GM18867 (cell line): ENCODE results near the gene RNF208.
"Not testable (repeated sequence)": the region's sequence is repeated elsewhere in the genome, so short reads cannot be mapped to it uniquely, and the experiment has no call there.

Source experiments
- ATAC-seq: cut with Tn5 transposase; IDR thresholded peaks from one replicate; pipeline ENCODE4 v1.9.1; 2021; ENCODE audit warnings: mild to moderate bottlenecking, moderate library complexity; ENCODE audit not compliant: unreplicated experiment

RNF208 gene, protein sequence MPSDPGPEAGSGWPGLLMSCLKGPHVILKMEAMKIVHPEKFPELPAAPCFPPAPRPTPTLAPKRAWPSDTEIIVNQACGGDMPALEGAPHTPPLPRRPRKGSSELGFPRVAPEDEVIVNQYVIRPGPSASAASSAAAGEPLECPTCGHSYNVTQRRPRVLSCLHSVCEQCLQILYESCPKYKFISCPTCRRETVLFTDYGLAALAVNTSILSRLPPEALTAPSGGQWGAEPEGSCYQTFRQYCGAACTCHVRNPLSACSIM

DNA sequence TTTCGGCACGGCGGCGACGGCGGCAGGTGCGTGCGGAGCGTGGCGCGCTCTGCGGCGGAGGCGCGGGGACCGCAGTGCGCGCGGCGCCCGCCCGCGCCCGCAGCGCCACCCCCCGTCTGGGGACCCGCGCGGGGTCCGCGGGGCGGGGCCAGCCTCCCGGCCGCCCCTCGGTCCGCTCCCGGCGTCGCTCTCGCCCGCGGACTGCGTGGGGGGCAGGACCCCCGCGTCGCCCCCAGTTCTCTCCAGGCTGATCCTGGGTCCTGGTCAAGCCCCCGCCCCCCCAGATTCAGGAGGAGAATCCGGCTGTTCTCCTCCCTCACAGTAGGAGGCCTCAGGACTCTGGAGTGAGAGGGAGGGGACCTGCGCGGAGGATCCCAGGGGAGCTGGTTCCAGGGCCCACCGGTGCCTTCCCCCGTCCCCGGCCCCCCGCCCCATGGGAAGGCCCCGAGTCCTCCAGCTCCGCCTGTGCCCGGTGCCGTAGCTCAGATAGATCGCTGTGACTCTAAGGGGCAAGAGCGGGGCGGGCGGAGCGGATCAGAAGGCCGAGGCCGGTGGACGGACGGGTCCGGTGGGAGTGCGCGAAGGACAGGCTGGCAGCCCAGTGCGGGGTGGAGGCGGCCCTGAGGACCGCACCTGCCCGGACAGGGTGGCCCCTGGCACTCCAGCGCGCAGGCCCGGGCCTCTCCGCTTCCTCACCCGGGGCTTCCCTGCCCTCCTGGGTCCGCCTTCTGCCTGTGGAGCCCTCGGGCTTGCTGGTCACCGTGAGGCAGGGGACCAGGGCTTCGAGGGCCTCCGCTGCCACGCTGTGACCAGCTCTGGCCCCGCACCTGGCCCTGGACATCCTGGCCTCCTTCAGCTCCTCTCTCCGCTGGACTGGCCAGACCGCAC is at the start of gene RNF208:
Gene RNF208 (minus strand): TSS at position 51 of the 888 bp plus-strand sequence. CDS start 1,028 bp downstream, outside the sequence.
- no peak for ATAC-seq

DNA sequence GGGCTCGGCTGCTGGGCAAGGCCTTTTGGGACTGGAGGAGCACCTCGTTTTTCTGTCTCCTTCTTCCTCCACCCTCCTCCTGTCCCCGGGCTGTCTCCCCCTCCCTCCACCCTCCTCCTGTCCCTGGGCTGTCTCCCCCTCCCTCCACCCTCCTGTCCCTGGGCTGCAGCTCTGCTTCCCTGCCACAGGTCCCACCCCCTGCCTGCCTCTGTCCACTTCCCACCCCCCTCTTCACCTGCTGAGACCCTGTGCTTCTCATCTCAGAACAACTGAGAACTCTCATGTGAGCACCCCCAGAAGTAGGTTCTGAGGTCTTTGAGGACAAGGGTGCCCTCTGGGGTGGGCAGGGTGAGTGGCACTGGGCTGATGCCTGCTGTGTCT is 49.6 kb upstream of the RNF208 start:
- no peak for ATAC-seq

DNA sequence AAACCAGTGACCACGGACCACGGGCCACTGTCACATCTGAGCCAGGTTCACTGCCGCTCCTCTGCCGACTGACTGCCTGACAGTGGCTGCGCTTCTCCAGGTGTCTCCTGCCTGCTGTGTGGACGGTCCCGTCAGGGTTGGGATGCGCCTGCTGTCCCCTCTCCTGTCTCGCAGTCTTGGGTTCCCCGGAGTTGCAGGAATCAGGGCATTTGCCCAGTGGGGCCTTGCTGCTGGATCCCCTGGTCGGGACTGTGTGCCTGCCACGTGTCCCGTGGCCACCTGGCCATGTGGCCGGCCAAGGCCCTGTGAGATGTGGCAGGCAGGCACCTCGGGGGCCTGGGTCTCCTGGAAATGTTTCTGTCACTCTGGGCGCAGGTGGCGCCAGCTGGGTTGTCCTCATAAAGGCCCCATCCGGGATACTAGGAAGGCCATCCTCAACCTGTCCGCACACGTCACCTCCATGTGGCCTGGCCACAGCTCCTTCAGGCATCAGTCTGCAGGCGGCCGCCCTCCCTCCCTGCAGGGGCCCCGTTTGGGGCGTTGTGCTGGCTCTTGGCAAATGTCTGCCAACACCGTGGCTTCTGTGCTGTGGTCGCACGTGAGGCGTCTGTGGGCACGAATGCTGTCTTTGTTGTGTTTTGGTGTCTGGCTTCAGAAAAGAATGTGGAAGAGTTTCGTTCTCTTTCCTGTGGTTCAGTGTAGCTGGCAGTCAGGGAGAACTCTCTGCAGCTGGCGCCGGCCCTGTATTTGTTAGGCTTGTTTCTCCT is 49.1 kb upstream of the RNF208 start:
- ATAC-seq, result no peak

DNA sequence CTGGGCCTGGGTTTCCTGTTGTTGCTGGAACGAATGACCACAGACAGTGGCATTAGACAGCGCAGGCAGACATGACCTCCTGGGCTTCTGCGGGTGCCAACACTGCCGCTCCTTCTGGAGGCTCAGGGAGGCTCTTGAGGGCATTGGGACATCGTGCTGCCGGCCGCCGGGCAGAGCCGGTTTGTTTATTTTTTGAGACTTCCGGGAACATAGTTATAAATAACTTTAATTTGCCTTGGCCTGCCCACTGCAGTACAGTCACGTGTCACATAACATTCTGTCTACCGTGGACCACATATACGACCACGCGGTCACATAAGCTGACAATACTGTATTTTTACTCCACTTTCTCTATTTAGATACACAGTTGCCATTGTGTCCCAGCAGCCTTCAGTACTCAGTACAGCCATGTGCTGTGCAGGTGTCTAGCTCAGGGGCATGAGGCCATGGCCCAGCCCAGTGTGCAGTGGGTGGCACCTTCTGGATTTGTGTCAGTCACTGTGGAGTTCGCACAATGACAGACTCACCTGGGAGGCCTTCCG is 47.3 kb upstream of the RNF208 start:
- ATAC-seq, result peak; percentile 50

DNA sequence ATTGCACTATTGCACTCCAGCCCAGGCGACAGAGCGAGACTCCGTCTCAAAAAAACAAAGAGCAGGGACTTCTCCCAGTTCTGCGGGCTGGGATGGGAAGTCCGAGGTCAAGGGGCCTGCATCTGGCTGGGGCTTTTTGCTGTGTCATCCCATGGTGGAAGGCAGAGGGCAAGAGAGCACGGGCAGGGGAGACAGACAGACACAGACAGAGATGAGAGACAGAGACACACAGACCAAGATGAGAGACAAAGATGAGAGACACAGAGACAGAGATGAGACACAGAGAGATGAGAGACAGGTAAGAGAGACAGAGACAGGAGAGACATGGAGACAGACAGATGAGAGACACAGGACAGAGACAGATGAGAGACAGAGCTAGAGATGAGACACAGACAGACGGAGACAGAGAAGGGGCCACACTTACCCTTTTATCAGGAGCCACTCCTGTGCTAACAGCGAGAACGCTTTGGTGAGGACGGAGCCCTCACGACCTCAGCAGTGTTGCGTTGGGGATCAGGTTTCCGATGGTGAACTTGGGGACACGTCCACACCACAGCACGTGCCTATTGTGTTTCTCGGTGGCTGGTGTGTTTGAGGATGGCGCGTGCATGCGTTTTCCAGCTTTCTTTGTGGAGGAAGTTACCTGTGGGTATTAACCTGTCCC is 46.6 kb upstream of the RNF208 start:
- ATAC-seq, result peak; percentile 5

DNA sequence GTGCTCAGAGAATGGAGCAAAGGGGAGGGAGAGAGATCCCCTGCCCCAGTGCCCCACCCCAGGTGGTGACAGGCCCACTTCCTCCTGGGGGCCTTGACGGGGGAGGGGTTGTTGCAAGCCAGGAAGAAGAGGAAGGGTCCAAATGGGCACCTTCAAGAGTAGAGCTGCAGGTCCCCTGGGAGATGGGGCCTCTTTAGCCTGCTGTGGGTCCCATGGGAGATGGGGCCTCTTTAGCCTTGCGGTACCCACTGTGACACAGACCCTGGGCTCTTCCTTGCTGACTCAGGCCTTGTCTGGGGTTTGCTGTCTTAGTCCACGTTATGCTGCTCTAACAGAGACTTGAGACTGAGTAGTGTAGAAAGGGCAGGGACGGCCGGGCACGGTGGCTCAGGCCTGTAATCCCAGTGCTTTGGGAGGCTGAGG is 45.9 kb upstream of the RNF208 start:
- ATAC-seq, result no peak

DNA sequence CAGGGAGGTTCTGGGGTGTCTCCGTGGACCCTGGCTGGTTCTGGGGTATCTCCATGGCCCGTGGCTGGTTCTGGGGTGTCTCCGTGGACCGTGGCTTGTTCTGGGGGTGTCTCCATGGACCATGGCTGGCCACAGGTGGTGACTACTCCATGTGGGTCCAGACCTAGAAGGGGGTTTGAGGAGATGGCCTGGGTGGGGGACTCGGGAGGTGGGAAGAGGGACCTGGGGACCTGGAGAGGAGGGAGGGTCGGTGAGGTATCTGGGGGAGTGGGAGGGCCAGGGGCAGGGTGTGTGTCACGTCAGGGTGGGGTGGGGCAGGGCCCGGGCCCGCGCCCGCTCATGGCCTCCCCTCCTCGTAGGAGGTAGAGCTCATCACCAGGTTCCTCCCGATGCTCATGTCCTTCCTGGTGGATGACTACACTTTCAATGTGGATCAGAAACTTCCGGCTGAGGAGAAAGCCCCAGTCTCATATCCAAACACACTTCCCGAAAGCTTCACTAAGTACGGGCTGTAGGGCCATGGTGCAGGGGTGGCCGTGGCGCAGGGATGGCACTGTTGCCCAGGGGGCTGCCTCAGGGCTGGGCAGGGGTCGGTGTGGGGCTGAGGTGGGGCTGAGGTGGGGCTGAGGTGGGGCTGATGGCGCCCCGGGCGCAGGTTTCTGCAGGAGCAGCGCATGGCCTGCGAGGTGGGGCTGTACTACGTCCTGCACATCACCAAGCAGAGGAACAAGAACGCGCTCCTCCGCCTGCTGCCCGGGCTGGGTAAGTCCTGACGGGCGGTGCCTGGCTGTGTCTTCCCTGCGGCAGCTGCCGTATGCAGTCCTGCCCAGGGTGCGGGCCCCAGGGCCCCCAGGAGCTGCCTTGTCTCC is 44.8 kb upstream of the RNF208 start:
- ATAC-seq, result no peak

DNA sequence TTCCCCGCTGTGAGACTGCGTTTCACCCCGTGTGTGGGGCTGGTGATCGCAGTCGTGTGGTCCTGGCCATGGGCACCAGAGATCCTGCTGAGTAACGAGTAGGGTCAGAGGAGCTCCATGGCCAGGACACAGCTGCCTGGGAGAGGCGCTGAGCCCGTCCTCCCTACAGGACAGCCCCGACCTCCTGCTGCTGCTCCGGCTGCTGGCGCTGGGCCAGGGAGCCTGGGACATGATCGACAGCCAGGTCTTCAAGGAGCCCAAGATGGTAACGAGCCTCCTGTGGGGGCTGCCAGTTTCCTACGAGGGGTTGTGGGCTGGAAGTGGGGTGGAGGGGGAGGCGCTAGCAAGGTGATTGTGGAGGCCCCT is 44.1 kb upstream of the RNF208 start:
- no peak for ATAC-seq

DNA sequence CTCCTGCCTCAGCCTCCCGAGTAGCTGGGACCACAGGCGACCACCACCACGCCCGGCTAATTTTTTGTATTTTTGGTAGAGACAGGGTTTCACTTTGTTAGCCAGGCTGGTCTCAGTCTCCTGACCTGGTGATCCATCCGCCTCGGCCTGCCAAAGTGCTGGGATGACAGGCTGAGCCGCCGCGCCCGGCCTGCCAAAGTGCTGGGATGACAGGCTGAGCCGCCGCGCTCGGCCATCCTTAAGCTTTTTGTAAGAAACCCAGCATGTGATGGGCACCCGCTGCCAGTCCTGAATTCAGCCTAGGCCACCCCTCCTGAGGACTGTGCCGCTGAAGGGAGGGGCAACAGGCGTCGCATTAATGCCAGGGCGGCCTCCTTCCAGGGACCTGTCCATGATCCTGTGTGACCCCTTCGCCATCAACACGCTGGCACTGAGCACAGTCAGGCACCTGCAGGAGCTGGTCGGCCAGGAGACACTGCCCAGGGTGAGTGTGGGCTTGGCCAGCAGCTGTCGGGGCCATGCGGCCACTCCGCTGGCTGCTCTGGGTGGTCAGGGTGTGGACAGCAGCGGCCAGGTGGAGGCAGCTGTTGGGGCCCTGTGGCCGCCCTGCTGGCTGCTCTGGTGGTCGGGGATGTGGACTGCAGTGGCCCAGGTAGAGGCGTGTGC is 43.6 kb upstream of the RNF208 start:
- ATAC-seq, result no peak

DNA sequence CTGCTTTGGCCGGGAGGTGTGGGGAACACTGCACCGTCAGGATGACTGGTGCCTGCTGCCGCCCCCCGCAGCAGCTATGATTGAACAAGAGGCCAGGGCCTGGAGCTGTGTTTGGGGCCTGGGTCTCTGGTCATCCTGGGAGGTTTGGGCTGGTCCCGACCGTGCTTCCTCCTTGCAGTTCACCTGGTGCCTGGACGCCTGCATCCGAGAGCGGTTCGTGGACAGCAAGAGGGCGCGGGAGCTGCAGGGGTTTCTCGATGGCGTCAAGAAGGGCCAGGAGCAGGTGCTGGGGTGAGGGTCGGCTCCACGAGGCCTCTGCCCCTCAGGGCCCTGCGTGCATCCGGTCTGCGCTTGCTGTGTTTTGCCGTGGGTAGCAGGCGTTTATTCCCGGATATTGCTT is 42.0 kb upstream of the RNF208 start:
- no peak for ATAC-seq

DNA sequence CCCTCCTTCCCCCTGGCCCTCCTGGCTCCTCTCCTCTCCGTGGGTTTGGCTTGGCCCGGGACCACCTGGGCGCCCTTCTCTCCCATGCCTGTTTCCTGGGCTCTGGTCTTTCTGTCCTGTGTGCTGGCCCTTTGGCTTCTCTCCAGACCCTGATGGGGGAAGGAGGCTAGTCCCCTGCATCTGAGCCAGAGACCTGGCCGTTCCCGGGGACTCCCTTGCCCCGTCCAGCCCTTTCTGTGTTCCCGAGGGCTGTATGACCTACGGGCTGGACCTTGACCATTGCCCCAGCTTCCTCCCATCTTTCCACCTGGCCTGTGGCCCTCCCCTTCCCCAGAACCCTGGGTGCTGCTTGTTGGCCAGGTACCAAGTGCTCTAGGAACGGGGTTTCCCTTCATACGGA is 41.5 kb upstream of the RNF208 start:
- ATAC-seq, result no peak

DNA sequence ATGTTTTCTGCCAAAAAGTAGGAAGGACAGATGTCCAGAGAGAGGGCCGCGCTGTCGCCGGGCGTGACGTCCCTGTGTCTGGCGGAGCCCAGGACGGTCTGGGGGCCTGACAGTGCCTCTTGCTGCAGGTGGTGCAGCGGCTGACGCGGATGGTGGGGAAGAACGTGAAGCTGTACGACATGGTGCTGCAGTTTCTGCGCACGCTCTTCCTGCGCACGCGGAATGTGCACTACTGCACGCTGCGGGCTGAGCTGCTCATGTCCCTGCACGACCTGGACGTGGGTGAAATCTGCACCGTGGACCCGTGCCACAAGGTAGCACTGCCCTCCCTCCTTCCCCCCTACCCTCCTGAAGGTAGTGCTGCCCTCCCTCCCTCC is 40.9 kb upstream of the RNF208 start:
- ATAC-seq, result no peak

DNA sequence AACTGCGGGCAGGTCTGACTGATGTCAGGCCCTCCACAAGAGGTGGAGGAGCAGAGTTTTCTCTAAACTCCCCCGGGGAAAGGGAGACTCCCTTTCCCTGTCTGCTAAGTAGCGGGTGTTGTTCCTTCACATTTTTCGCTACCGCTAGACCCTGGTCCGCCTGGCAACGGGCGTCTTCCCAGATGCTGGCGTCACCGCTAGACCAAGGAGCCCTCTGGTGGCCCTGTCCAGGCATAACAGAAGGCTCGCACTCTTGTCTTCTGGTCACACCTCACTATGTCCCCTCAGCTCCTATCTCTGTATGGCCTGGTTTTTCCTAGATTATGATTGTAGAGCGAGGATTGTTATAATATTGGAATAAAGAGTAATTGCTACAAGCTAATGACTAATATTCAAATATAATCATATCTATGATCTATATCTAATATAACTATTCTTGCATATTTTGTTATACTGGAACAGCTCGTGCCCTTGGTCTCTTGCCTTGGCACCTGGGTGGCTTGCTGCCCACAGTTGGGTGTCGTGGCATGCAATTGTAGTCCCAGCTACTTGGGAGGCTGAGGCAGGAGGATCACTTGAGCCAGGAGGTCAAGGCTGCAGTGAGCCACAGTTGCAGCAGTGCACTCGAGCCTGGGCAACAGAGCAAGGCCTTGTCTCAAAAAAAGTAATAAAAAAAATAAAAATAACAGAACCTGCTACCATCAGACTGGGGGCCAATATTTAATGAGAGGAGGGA is 40.3 kb upstream of the RNF208 start:
- not testable (repeated sequence) for ATAC-seq

DNA sequence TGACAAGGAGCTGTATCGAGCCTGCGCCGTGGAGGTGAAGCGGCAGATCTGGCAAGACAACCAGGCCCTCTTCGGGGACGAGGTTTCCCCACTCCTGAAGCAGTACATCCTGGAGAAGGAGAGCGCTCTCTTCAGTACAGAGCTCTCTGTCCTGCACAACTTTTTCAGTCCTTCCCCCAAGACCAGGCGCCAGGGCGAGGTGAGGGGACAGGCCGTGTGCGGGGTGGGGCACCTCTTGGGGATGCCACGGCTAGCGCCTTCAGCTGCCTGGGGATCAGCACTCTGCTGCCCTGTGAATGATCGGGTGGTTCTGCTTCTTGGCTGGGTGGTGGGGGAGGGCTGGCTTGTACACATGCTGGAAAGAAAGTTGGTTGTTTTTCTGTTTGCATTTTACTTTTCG is 34.8 kb upstream of the RNF208 start:
- ATAC-seq, result no peak

DNA sequence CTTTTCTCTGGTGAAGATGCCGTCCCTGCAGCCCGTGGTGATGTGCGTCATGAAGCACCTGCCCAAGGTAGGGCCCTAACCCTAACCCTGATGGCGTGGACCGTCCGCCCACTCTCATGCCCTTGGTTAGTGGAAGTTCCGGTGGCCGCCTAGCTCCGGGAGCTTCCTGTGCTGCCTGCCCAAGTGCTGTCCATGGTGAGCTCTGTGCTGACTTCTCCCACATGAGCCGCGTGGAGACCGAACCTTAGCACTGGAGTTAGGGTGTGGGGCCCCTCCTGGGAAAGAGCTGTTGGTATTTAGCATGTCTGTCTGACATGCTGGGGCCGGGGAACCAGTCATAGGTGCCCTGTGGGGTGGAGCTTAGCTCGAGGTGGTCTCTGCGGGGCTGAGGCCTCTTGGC is 34.3 kb upstream of the RNF208 start:
- no peak for ATAC-seq

DNA sequence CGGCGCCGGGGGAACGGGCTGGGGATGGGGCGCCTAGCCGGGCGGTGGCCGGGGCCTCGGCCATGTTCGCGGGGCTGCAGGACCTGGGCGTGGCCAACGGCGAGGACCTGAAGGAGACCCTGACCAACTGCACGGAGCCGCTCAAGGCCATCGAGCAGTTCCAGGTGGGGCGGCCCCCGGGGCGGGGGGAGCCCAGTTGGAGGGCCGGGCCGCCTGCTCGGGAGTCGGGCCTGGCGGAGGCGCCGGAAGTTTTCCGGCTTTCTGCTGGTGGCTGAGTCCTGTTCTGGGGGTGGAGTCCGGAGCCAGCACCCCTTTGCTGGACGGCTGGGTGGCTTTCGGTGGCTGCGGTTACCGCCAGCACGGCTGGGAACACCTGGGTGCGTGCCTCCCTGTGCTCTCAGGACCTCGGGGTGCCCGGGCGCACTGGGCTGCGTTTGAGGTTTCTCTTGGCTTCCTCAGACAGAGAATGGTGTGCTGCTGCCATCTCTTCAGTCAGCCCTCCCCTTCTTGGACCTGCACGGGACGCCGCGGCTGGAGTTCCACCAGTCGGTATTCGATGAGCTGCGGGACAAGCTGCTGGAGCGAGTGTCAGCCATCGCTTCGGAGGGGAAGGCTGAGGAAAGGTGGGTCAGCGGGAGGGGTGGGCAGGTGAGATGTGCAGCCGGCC is 33.5 kb upstream of the RNF208 start:
- peak; percentile 26 for ATAC-seq

DNA sequence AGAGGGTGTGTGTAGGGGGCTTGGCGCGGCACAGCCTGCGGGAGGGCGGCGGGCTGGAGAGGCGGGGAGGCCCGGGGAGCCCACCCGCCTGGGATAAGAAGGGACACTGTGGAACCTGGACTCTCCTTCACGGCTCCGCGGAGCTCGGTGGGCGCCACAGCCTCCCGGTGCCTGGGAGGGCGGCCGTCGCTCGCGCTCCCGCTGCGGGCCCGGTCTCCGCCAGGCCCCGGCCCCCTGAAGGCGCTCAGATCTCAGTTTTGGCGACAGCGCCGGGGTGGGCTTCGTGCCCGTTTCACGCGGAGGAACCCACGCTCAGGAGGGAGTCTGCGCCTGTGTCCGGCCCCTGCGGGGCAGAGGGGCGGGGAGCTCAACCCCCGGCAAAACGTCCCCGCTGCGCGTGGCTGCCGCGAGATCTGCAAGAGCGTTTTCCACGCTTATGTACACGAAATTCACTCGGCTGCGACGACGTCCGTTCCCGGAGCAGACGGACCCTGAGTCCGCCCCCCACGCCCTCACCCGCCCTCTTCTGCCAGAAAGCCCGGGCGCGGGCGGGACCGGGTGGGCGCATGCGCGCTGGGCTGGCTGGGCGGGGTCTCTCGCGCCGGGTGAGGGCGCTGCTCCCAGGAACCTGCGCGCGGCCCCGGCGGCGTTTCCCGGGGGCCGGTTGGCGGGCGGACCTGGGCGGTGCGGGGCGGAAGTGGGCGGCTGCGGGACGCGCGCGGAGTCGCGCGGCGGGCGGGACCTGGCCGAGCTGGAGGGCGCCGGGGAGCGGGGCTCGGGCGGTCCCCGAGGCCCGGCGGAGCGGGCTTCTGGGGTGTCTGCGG is 32.8 kb upstream of the RNF208 start, which contains the start of gene NELFB:
Gene NELFB (plus strand): TSS at position 704 of the 824 bp plus-strand sequence.
- peak; percentile 76 for ATAC-seq
